SK-N-SH (cell line): ENCODE data around the gene PSEN2. TPM values are rescaled to one million over a fixed set of nuclear protein-coding genes. Genes with fewer than 3 reads are reported as not detected.

Experiments used
- CTCF ChIA-PET: fragments of 300-600, 350-600 bp; formaldehyde crosslinking; extraction: SDS; loops from one replicate; lab custom pipeline; 2021; lab: Yijun Ruan, JAX
- POLR2A ChIA-PET: fragments of 350-600 bp; sonication (Branson Sonifier 250); formaldehyde crosslinking; extraction: SDS; loops from one replicate; lab custom pipeline; 2020; ENCODE audit warnings: antibody characterized with exemption, inconsistent platforms; lab: Yijun Ruan, JAX
- DNase-seq: peaks from one replicate; pipeline ENCODE4 v3.0.0; 2012
- H2AFZ ChIP-seq: fragments of 200-600 bp; sonication (generic); 2 replicates; pipeline ENCODE4 v1.8.1; 2016; ENCODE audit warnings: antibody characterized with exemption, mild to moderate bottlenecking, low read depth
- H3F3A ChIP-seq: fragments of 200-600 bp; sonication (generic); replicated peaks from 2 replicates; pipeline ENCODE3; 2016; ENCODE audit warnings: antibody characterized with exemption, mild to moderate bottlenecking; ENCODE audit not compliant: insufficient read depth
- H3K27ac ChIP-seq, 2 experiments: fragments of 200-500 bp in 1 of 2; fragments of 200-600 bp in 1 of 2; sonication (Bioruptor generic) in 1 of 2; sonication (generic), shearing (Covaris generic) in 1 of 2; 2 replicates each; pipeline versions ENCODE4 v1.5.1 to v1.6.1; 2014 to 2016; ENCODE audit warnings: low read depth in 2 of 2, inconsistent platforms in 1 of 2, low read length in 1 of 2, mild to moderate bottlenecking in 1 of 2, mixed read lengths in 1 of 2
- H3K27me3 ChIP-seq: fragments of 200-600 bp; sonication (generic), shearing (Covaris generic); 2 replicates; pipeline ENCODE4 v1.6.1; 2016; ENCODE audit warnings: mixed run types; ENCODE audit not compliant: insufficient read depth
- H3K36me3 ChIP-seq, 2 experiments: fragments of 200-500 bp in 1 of 2; fragments of 200-600 bp in 1 of 2; sonication (Bioruptor generic) in 1 of 2; sonication (generic) in 1 of 2; replicated peaks in 1 of 2; 2 replicates each; pipeline versions ENCODE3 to v1.5.1; 2014 to 2016; ENCODE audit warnings: low read length in 1 of 2, mild to moderate bottlenecking in 1 of 2; ENCODE audit not compliant: insufficient read depth in 2 of 2, control insufficient read depth in 1 of 2
- H3K4me1 ChIP-seq, 2 experiments: fragments of 200-500 bp in 1 of 2; fragments of 200-600 bp in 1 of 2; sonication (Bioruptor generic) in 1 of 2; sonication (generic), shearing (Covaris generic) in 1 of 2; 2 replicates each; pipeline versions ENCODE4 v1.5.1 to v1.6.1; 2014 to 2016; ENCODE audit warnings: low read depth in 1 of 2, low read length in 1 of 2, mixed run types in 1 of 2; ENCODE audit not compliant: insufficient read depth in 2 of 2, control insufficient read depth in 1 of 2
- H3K4me2 ChIP-seq: fragments of 200-600 bp; sonication (generic), shearing (Covaris generic); 2 replicates; pipeline ENCODE4 v1.6.1; 2017; ENCODE audit warnings: mixed run types
- H3K4me3 ChIP-seq, 2 experiments: fragments of 200-500 bp in 1 of 2; fragments of 200-600 bp in 1 of 2; sonication (Bioruptor generic) in 1 of 2; sonication (generic), shearing (Covaris generic) in 1 of 2; 2 replicates each; pipeline versions ENCODE4 v1.5.1 to v1.8.1; 2014 to 2016; ENCODE audit warnings: low read depth in 2 of 2, inconsistent platforms in 1 of 2, low read length in 1 of 2, mild to moderate bottlenecking in 1 of 2, mixed read lengths in 1 of 2, moderate library complexity in 1 of 2
- H3K79me2 ChIP-seq: fragments of 200-600 bp; sonication (generic); 2 replicates; pipeline ENCODE4 v1.8.1; 2017; ENCODE audit warnings: mild to moderate bottlenecking; ENCODE audit not compliant: insufficient read depth
- H3K9ac ChIP-seq: fragments of 200-600 bp; sonication (generic); 2 replicates; pipeline ENCODE4 v1.6.1; 2017; ENCODE audit warnings: mixed run types
- H3K9me2 ChIP-seq: fragments of 200-600 bp; sonication (generic); 2 replicates; pipeline ENCODE4 v1.6.1; 2017; ENCODE audit warnings: mixed run types
- H3K9me3 ChIP-seq: fragments of 200-600 bp; sonication (generic); 2 replicates; pipeline ENCODE4 v1.6.1; 2017; ENCODE audit warnings: mixed run types, mild to moderate bottlenecking, moderate library complexity
- H4K20me1 ChIP-seq: fragments of 200-600 bp; sonication (generic); 2 replicates; pipeline ENCODE4 v1.6.1; 2017; ENCODE audit warnings: mild to moderate bottlenecking, mixed run types; ENCODE audit not compliant: insufficient read depth
- CHD2 ChIP-seq: fragments of 150-350 bp; IDR thresholded peaks from 2 replicates; pipeline ENCODE4 v1.6.1; 2018; ENCODE audit warnings: low read length; ENCODE audit not compliant: partially characterized antibody
- ELF1 ChIP-seq: IDR thresholded peaks from 2 replicates; pipeline ENCODE4 v1.4.0; 2012
- EP300 ChIP-seq, 2 experiments: IDR thresholded peaks; 2 replicates each; pipeline versions ENCODE4 v1.4.0 to v1.6.1; 2012; ENCODE audit warnings: borderline replicate concordance in 1 of 2, low read depth in 1 of 2, low read length in 1 of 2
- EZH2phosphoT487 ChIP-seq: fragments of 200-600 bp; sonication (generic); IDR thresholded peaks from 2 replicates; pipeline ENCODE4 v1.6.1; 2017; ENCODE audit warnings: low read depth, mixed run types, mild to moderate bottlenecking, antibody characterized with exemption, moderate library complexity, borderline replicate concordance
- FOSL2 ChIP-seq: IDR thresholded peaks from 2 replicates; pipeline ENCODE4 v1.4.0; 2012; ENCODE audit warnings: low read depth, mild to moderate bottlenecking, moderate library complexity, borderline replicate concordance
- FOXJ3 ChIP-seq: sonication (generic); formaldehyde crosslinking; IDR thresholded peaks from 2 replicates; pipeline ENCODE4 v1.5.1; 2020; ENCODE audit warnings: mild to moderate bottlenecking, missing genetic modification reagents
- FOXM1 ChIP-seq: IDR thresholded peaks from 2 replicates; pipeline ENCODE4 v1.4.0; 2012; ENCODE audit warnings: low read depth, mild to moderate bottlenecking
- GABPA ChIP-seq: IDR thresholded peaks from 2 replicates; pipeline ENCODE4 v1.4.0; 2012; ENCODE audit warnings: low read depth, mild to moderate bottlenecking
- JUND ChIP-seq: IDR thresholded peaks from 2 replicates; pipeline ENCODE4 v1.4.0; 2012
- MEF2A ChIP-seq: IDR thresholded peaks from 2 replicates; pipeline ENCODE4 v1.4.0; 2012; ENCODE audit warnings: low read depth, borderline replicate concordance
- MXI1 ChIP-seq: IDR thresholded peaks from 2 replicates; pipeline ENCODE4 v1.6.1; 2012; ENCODE audit warnings: mild to moderate bottlenecking, low read depth, low read length, improper control_type of control experiment
- NRF1 ChIP-seq: IDR thresholded peaks from 2 replicates; pipeline ENCODE4 v1.6.1; 2012; ENCODE audit warnings: low read depth, mild to moderate bottlenecking, low read length
- POLR2AphosphoS5 ChIP-seq: IDR thresholded peaks from 2 replicates; pipeline ENCODE4 v1.6.1; 2012; ENCODE audit warnings: low read depth, low read length
- RCOR1 ChIP-seq: fragments of 150-350 bp; IDR thresholded peaks from 2 replicates; pipeline ENCODE4 v1.6.1; 2017; ENCODE audit warnings: antibody characterized with exemption, low read length
- SIN3A ChIP-seq: IDR thresholded peaks from 2 replicates; pipeline ENCODE4 v1.6.1; 2012; ENCODE audit warnings: low read depth, mild to moderate bottlenecking, low read length, moderate library complexity, borderline replicate concordance
- SMC3 ChIP-seq: IDR thresholded peaks from 2 replicates; pipeline ENCODE4 v1.6.1; 2012; ENCODE audit warnings: low read depth, low read length, improper control_type of control experiment
- TAF1 ChIP-seq: IDR thresholded peaks from 2 replicates; pipeline ENCODE4 v1.6.1; 2012; ENCODE audit warnings: low read depth, mild to moderate bottlenecking, low read length, moderate library complexity, borderline replicate concordance
- TCF12 ChIP-seq: IDR thresholded peaks from 2 replicates; pipeline ENCODE4 v1.4.0; 2012
- TEAD4 ChIP-seq: IDR thresholded peaks from 2 replicates; pipeline ENCODE4 v1.4.0; 2012; ENCODE audit warnings: mild to moderate bottlenecking, borderline replicate concordance; ENCODE audit not compliant: insufficient read depth
- YY1 ChIP-seq: IDR thresholded peaks from 2 replicates; pipeline ENCODE4 v1.4.0; 2012; ENCODE audit warnings: low read depth, mild to moderate bottlenecking
- WGBS: methylation state at CpG from one replicate; pipeline ENCODE4 v1.1.6; 2017; ENCODE audit warnings: low lambda C conversion rate; 5-methylcytosine and 5-hydroxymethylcytosine counted together
- polyA plus RNA-seq, 3 experiments: library from polyadenylated mRNA; depleted of rRNA; stranded (reverse); fragments of >200 nt; gene quantifications; 2 replicates each; pipeline ENCODE4 v1.2.3, GENCODE V29; 2012
- TF ChIP-seq, protein P1 (sequence below): fragments of 150-350 bp; IDR thresholded peaks from 2 replicates; pipeline ENCODE4 v1.6.1; 2016; ENCODE audit warnings: mild to moderate bottlenecking, low read depth, low read length
- TF ChIP-seq, protein P2 (sequence below): IDR thresholded peaks from 2 replicates; pipeline ENCODE4 v1.4.0; 2012; ENCODE audit warnings: low read depth
- TF ChIP-seq, protein P3 (sequence below): fragments of 200-600 bp; sonication (generic); IDR thresholded peaks from 2 replicates; pipeline ENCODE4 v1.6.1; 2017; ENCODE audit warnings: antibody characterized with exemption, mild to moderate bottlenecking, moderate library complexity
- TF ChIP-seq, protein P4 (sequence below): fragments of 150-350 bp; IDR thresholded peaks from 2 replicates; pipeline ENCODE4 v1.6.1; 2017; ENCODE audit warnings: antibody characterized with exemption, low read length, low read depth, borderline replicate concordance
- TF ChIP-seq, protein P5 (sequence below): IDR thresholded peaks from 2 replicates; pipeline ENCODE4; 2012
- TF ChIP-seq, protein P6 (sequence below): IDR thresholded peaks from 2 replicates; pipeline ENCODE4 v1.4.0; 2012; ENCODE audit warnings: low read depth, borderline replicate concordance

PSEN2 gene
- polyA plus RNA-seq, 1 of the 3 experiments (the other 2 are of a cell fraction), result 20.2 TPM

DNA sequence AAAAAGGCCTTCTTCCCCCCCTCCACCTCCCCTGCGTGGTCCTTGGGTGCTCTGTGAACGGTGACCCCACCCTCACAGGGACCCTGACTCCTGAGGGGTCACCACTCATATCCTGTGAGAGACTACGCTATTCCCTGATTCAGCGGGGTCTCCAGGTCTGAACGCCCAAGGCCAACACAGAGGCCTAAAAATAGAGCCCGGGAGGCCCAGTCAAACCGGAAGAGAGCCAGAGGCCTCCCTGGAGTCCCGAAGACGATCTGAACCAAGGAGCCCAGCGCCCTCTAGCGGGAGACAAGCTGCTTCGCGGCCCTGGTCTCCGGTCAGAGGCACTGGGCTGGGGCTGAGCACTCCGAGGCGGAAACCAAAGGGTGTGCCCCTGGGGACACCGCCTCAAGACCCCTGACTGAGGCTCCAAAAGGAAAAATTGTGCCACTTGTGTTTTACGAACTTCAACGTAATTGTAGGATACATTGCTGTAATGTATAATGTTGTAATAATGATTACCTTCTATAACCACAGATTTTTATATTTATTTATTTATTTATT lies 42.4 kb upstream of the PSEN2 start:
- Histone ChIP-seq H4K20me1 (no peaks in the 10 kb centered on the region), H2AFZ (peak overlapping the region; percentile 83), H3K27ac (no peak overlapping the region), H3F3A (no peaks in the 10 kb centered on the region), H3K27me3 (no peaks in the 10 kb centered on the region; the same call in 1 of the 2 replicates), H3K9me2 (no peaks in the 10 kb centered on the region), H3K4me1 (peaks cover 0 to 2% of the 10 kb centered on the region in 2 experiments; a peak in 1 of 4 replicates), H3K36me3 (no peaks in the 10 kb centered on the region), H3K4me3 (peak overlapping the region in 1 of 2 experiments; percentile 16; a peak in 1 of 4 replicates), H3K4me2 (no peak overlapping the region), H3K9ac (no peak overlapping the region), H3K79me2 (no peaks in the 10 kb centered on the region), H3K9me3 (no peaks in the 10 kb centered on the region)
- 27% methylated on average over 12 of the region's 19 CpGs for WGBS
- peak; percentile 88 for DNase-seq
- ChIA-PET POLR2A (interaction anchor here (0.9 kb wide), 1 partner anchor 19 kb away, joined by 3 read pairs; no protein-coding TSS in a partner anchor), CTCF (interaction anchor here (0.6 to 5.8 kb wide), 42 partner anchors 11 to 612 kb away, joined by 3 to 120 read pairs (median 4); no protein-coding TSS in a partner anchor)
- TF ChIP-seq SIN3A (no peak), EP300 (IDR thresholded peaks at IDR 0.05; ENCODE audit: borderline replicate concordance in 1 of 2, low read depth in 1 of 2, low read length in 1 of 2) (no peak), MXI1 (no peak), YY1 (no peak), CHD2 (no peak), JUND (no peak), MEF2A (0 out of 2 replicates have a peak, but pooled peaks have one; percentile 27), ELF1 (peak; percentile 74), EZH2phosphoT487 (no peak), NRF1 (no peak), TEAD4 (no peak), FOXJ3 (CRISPR knock-in tag) (no peak), FOXM1 (no peak), SMC3 (peak; percentile 96), TAF1 (no peak), TCF12 (no peak), POLR2AphosphoS5 (no peak), GABPA (no peak), FOSL2 (no peak), RCOR1 (no peak)
- TF ChIP-seq, protein P1, sequence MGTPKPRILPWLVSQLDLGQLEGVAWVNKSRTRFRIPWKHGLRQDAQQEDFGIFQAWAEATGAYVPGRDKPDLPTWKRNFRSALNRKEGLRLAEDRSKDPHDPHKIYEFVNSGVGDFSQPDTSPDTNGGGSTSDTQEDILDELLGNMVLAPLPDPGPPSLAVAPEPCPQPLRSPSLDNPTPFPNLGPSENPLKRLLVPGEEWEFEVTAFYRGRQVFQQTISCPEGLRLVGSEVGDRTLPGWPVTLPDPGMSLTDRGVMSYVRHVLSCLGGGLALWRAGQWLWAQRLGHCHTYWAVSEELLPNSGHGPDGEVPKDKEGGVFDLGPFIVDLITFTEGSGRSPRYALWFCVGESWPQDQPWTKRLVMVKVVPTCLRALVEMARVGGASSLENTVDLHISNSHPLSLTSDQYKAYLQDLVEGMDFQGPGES, result no peak
- TF ChIP-seq, protein P2, sequence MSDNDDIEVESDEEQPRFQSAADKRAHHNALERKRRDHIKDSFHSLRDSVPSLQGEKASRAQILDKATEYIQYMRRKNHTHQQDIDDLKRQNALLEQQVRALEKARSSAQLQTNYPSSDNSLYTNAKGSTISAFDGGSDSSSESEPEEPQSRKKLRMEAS, result no peak
- TF ChIP-seq, protein P3, sequence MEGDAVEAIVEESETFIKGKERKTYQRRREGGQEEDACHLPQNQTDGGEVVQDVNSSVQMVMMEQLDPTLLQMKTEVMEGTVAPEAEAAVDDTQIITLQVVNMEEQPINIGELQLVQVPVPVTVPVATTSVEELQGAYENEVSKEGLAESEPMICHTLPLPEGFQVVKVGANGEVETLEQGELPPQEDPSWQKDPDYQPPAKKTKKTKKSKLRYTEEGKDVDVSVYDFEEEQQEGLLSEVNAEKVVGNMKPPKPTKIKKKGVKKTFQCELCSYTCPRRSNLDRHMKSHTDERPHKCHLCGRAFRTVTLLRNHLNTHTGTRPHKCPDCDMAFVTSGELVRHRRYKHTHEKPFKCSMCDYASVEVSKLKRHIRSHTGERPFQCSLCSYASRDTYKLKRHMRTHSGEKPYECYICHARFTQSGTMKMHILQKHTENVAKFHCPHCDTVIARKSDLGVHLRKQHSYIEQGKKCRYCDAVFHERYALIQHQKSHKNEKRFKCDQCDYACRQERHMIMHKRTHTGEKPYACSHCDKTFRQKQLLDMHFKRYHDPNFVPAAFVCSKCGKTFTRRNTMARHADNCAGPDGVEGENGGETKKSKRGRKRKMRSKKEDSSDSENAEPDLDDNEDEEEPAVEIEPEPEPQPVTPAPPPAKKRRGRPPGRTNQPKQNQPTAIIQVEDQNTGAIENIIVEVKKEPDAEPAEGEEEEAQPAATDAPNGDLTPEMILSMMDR, result peak; percentile 92
- TF ChIP-seq, protein P4, sequence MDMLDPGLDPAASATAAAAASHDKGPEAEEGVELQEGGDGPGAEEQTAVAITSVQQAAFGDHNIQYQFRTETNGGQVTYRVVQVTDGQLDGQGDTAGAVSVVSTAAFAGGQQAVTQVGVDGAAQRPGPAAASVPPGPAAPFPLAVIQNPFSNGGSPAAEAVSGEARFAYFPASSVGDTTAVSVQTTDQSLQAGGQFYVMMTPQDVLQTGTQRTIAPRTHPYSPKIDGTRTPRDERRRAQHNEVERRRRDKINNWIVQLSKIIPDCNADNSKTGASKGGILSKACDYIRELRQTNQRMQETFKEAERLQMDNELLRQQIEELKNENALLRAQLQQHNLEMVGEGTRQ, result no peak
- TF ChIP-seq, protein P5, sequence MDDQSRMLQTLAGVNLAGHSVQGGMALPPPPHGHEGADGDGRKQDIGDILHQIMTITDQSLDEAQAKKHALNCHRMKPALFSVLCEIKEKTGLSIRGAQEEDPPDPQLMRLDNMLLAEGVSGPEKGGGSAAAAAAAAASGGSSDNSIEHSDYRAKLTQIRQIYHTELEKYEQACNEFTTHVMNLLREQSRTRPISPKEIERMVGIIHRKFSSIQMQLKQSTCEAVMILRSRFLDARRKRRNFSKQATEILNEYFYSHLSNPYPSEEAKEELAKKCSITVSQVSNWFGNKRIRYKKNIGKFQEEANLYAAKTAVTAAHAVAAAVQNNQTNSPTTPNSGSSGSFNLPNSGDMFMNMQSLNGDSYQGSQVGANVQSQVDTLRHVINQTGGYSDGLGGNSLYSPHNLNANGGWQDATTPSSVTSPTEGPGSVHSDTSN, result no peak
- TF ChIP-seq, protein P6, sequence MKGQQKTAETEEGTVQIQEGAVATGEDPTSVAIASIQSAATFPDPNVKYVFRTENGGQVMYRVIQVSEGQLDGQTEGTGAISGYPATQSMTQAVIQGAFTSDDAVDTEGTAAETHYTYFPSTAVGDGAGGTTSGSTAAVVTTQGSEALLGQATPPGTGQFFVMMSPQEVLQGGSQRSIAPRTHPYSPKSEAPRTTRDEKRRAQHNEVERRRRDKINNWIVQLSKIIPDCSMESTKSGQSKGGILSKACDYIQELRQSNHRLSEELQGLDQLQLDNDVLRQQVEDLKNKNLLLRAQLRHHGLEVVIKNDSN, result no peak
